ENCODE measurements around the gene PNLIPRP3. TPM values are rescaled to one million over a fixed set of nuclear protein-coding genes. Genes with fewer than 3 reads are reported as not detected.

The PNLIPRP3 gene
- total RNA-seq, 1 experiment from 2014 or later = not detected

DNA sequence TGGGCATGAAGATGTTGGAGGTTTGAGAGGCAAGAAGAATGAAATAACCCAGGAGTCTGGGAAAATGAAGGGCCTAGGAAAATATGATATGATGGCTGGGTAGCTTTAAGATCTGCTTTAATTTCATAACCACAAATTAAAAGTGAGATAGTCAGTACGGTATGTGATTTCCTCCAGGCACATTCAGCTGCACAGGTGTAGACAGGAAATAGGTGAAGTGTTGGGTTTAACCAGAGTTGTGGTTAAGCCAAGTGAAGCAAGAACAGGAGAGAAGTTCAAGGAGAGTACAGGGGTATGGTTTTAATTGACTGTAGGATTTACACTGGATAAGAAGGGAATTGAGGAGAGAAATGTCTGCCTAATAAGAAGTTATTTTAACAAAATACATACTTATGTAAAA is 2.6 kb downstream of the PNLIPRP3 start:
- no peak overlapping the region for H3K4me3 ChIP-seq
- H3K27me3 ChIP-seq (ENCODE audit: insufficient read depth, low read depth) = no peaks in the 10 kb centered on the region
- H3K36me3 ChIP-seq (ENCODE audit: low read depth) = no peaks in the 10 kb centered on the region
- CTCF ChIA-PET = no interaction called here
- H3K4me1 ChIP-seq (replicated peaks; ENCODE audit: insufficient read depth) = no peaks in the 10 kb centered on the region
- H3K79me2 ChIP-seq (ENCODE audit: low read depth) = no peaks in the 10 kb centered on the region
- no peaks in the 10 kb centered on the region for H3K9me2 ChIP-seq (ENCODE audit: insufficient read depth)
- no peaks in the 10 kb centered on the region for H4K20me1 ChIP-seq (ENCODE audit: insufficient read depth)
- H3K27ac ChIP-seq = no peak overlapping the region
- intact Hi-C loops (cut with micrococcal nuclease; ENCODE audit: unreplicated experiment) = no loop called here
- TF ChIP-seq, protein P1, sequence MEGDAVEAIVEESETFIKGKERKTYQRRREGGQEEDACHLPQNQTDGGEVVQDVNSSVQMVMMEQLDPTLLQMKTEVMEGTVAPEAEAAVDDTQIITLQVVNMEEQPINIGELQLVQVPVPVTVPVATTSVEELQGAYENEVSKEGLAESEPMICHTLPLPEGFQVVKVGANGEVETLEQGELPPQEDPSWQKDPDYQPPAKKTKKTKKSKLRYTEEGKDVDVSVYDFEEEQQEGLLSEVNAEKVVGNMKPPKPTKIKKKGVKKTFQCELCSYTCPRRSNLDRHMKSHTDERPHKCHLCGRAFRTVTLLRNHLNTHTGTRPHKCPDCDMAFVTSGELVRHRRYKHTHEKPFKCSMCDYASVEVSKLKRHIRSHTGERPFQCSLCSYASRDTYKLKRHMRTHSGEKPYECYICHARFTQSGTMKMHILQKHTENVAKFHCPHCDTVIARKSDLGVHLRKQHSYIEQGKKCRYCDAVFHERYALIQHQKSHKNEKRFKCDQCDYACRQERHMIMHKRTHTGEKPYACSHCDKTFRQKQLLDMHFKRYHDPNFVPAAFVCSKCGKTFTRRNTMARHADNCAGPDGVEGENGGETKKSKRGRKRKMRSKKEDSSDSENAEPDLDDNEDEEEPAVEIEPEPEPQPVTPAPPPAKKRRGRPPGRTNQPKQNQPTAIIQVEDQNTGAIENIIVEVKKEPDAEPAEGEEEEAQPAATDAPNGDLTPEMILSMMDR (conservative IDR thresholded peaks at IDR 0.05) = no peak
- H3K9me3 ChIP-seq (ENCODE audit: insufficient read depth, low read depth) = no peaks in the 10 kb centered on the region
- POLR2A ChIA-PET (ENCODE audit: unreplicated experiment) = no interaction called here
- H2AFZ ChIP-seq = no peak overlapping the region
- no TSS peak for BruUV-seq (replicated peaks)
- H3F3A ChIP-seq (ENCODE audit: insufficient read depth, low read depth) = no peaks in the 10 kb centered on the region
- DNase-seq = no peak
- no peak overlapping the region for H3K4me2 ChIP-seq

DNA sequence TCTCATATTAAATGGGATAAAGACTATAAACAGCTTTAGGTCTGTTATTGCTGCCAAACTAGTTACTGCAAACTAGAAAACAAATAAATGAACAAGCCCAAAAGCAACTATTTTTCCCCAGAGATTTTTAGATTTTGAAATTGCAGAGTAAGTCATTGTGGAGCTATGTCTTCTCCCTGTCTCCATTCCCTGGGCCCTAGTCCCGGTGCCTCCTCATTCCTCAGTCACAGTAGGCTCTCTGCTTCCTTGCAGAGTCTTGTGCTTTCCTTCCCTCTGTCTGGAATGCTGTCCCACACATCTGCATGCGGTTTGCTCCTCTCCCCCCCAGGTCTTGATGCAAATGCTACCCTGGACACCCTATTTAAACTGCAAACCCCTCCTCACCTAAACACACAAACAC is 4.0 kb downstream of the PNLIPRP3 start:
- Histone ChIP-seq H3K27ac (no peak overlapping the region), H3K4me3 (no peak overlapping the region), H3K4me2 (no peak overlapping the region), H3F3A (ENCODE audit: insufficient read depth, low read depth) (no peaks in the 10 kb centered on the region), H3K27me3 (ENCODE audit: insufficient read depth, low read depth) (no peaks in the 10 kb centered on the region), H4K20me1 (ENCODE audit: insufficient read depth) (no peaks in the 10 kb centered on the region), H3K79me2 (ENCODE audit: low read depth) (no peaks in the 10 kb centered on the region), H3K4me1 (replicated peaks; ENCODE audit: insufficient read depth) (no peaks in the 10 kb centered on the region), H3K9me3 (ENCODE audit: insufficient read depth, low read depth) (no peaks in the 10 kb centered on the region), H3K36me3 (ENCODE audit: low read depth) (no peaks in the 10 kb centered on the region), H2AFZ (no peak overlapping the region), H3K9me2 (ENCODE audit: insufficient read depth) (no peaks in the 10 kb centered on the region)
- TF ChIP-seq EZH2 (IDR thresholded peaks at IDR 0.05; ENCODE audit: low read depth) = no peak
- TF ChIP-seq, protein P1 (conservative IDR thresholded peaks at IDR 0.05) = no peak
- CTCF ChIA-PET = no interaction called here
- BruUV-seq (replicated peaks) = no TSS peak
- intact Hi-C loops (cut with micrococcal nuclease; ENCODE audit: unreplicated experiment) = no loop called here
- POLR2A ChIA-PET (ENCODE audit: unreplicated experiment) = no interaction called here
- no peak for DNase-seq

DNA sequence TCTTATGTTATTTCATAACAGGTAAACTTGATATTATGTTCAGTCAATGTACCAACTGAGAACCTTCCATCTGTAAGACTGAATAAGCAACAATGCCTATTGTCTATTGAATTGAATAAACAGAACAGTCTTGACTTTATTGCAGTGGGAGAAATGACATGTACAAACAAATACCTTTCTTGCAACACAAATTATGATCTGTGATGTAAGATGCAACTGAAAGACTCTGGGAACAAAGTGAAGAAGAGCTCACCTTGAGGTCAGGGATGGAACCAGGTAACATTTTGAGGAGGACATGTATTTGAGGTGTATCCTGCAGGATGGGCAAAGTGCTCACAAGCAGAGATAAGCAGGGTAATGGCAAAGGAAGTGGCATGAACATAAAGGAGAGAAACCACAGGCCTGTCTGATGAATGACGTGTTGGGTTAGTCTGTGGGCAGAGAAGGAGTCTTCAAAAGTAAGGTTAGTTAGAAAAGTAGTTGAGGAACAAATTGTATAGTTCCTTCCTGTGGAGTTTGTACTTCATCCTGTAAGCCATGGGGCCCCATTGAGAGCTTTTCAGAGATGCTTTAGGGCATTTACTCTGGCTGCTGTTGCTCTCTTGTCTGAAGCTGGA is 9.5 kb downstream of the PNLIPRP3 start:
- H3K9me2 ChIP-seq (ENCODE audit: insufficient read depth) = no peaks in the 10 kb centered on the region
- no peaks in the 10 kb centered on the region for H3K79me2 ChIP-seq (ENCODE audit: low read depth)
- H3K27me3 ChIP-seq (ENCODE audit: insufficient read depth, low read depth) = no peaks in the 10 kb centered on the region
- CTCF ChIA-PET = no interaction called here
- no peaks in the 10 kb centered on the region for H3F3A ChIP-seq (ENCODE audit: insufficient read depth, low read depth)
- no TSS peak for BruUV-seq (replicated peaks)
- no peak overlapping the region for H3K27ac ChIP-seq
- POLR2A ChIA-PET (ENCODE audit: unreplicated experiment) = no interaction called here
- H3K4me1 ChIP-seq (replicated peaks; ENCODE audit: insufficient read depth) = no peaks in the 10 kb centered on the region
- H3K4me3 ChIP-seq = no peak overlapping the region
- intact Hi-C loops (cut with micrococcal nuclease; ENCODE audit: unreplicated experiment) = no loop called here
- no peak overlapping the region for H2AFZ ChIP-seq
- H3K36me3 ChIP-seq (ENCODE audit: low read depth) = no peaks in the 10 kb centered on the region
- no peak for DNase-seq
- H3K9me3 ChIP-seq (ENCODE audit: insufficient read depth, low read depth) = no peaks in the 10 kb centered on the region
- TF ChIP-seq, protein P1 (conservative IDR thresholded peaks at IDR 0.05) = no peak
- TF ChIP-seq EZH2 (IDR thresholded peaks at IDR 0.05; ENCODE audit: low read depth) = no peak
- H4K20me1 ChIP-seq (ENCODE audit: insufficient read depth) = no peaks in the 10 kb centered on the region
- H3K4me2 ChIP-seq = no peak overlapping the region
